ENCODE data around the gene CCDC141.
"Not testable (repeated sequence)": the region's sequence is repeated elsewhere in the genome, so short reads cannot be mapped to it uniquely, and the experiment has no call there.

Gene CCDC141

DNA sequence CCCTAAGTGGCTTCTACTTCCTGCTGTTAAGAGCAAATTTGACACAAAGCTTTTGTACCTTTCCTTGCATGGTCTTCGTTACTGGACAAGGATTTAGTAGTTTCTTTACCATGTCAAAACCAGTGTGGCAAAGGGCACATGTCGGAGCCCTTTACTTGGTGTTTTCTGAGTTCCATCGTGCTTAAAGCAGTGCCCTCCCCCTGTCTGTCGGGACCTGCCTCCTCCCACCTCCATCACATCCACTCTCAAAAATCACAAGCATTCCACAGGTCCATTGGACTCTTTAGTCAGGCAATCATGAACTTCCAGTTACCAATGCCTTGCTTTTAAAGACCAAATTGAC lies 763 bp downstream of the CCDC141 start:
- no peak for DNase-seq
- intact Hi-C loops (cut with DNase I), result no loop called here

GRCh38 chr2:179048099-179048498 lies 1.8 kb downstream of the CCDC141 start:
- intact Hi-C loops (cut with DNase I), result no loop called here

DNA sequence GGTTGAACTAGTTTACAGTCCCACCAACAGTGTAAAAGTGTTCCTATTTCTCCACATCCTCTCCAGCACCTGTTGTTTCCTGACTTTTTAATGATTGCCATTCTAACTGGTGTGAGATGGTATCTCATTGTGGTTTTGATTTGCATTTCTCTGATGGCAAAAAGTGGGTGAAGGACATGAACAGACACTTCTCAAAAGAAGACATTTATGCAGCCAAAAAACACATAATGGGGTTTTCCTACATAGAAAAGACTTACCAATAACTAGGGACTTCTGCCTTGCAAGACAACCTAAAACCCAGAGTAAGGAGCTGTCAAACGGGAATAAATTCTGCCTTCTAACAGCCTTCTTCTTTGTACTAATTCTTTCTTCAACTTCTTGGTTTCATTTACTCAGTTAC lies 4.3 kb downstream of the CCDC141 start:
- DNase-seq; intact Hi-C loops (cut with DNase I): not testable (repeated sequence)

More at GRCh38 chr2:179048099-179048498, 1.8 kb downstream of the CCDC141 start:
- DNase-seq, result no peak

DNA sequence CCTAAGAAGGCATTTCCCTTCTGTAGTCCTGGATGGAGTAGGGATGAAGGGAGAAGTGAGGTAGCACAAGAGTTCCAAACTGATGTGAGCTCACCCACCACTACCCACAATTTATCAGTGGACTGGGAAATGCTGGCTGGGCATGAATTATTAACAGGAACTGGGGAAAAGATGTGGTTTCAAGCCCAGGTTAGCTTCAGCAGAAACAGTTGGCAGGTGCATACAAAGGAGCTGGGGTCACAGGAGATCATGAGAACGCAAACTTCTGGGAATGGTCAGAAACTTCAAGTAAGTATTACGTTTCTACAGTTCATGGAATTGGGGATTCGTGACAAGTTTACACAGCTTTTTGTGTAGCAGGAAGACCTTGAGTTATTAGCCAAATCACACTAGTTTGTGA lies 5.4 kb downstream of the CCDC141 start:
- no peak for DNase-seq
- intact Hi-C loops (cut with DNase I), result no loop called here

DNA sequence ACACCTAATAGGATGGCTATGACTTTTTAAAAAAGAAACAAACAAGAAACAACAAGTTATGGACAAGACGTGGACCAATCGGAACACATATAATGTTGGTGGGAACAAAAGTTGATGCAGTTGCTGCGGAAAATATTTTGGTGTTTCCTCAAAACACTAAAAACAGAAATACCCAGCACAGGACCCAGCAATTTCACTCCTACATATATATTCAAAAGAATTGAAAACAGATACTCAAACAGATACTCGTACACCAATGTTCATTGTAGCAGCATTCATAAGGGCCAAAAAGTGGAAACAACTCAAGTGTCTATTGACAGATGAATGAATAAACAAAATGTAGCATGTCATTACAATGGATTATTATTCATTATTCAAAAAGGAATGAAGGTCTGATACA lies 12.1 kb downstream of the CCDC141 start:
- DNase-seq, result no peak
- intact Hi-C loops (cut with DNase I), result no loop called here

DNA sequence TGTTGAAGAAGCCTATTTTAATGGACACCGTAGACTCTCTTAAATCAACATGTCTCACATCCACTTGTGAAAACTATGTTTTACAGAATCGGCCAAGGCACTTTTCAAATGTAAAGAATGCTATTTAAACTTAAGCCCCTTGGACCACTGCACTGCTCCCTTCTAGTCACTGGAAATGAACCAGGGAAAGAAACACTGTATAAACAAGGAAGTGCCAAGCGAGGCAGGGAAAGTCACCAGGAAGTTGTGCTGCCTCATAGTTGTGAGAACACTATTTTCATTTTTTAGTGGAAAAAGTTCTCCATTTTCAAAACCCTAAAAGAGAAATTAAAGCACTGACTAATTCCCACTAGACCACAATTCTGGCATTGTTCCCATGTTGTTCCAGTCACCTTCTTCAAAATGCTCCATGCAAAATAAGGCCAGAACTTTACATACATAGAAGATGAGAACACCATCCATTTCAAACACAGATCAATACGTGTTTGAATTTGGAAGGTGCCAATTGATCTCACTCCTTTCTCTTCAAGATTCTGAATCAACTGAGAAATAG lies 13.5 kb downstream of the CCDC141 start:
- intact Hi-C loops (cut with DNase I), result no loop called here
- no peak for DNase-seq

DNA sequence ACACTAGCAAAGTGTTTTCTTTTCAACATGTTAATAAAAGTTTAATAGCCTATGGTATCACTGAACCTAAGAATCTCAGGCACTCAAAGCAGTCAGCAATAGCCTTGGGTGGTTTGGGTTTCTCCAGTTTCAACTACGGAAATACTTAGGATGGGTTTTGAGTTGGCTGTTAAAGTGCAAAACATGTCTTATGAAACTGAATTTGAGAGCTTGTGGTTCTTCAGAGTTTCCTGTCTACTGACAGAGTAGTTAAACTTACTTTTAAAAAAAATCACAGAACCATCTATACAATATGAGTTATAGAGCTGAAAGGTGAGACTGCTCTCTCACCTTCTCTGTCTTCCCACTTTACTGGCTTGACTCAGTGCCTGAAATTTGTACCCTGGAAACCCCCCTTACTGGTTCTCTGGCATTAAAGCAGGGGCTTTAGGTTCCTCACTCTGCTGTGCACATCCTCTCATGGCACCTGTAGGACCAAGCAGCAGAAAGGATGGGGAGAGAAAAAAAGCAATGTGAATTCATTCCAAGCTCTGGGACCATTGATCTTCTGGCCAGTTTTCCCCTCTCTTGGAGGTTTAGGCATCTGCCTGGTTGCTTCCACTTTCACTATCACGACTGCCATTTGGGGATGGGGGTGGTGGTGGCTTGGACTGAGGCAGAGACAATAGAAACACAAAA lies 18.1 kb downstream of the CCDC141 start:
- no peak for DNase-seq
- intact Hi-C loops (cut with DNase I), result no loop called here

- intact Hi-C loops (cut with DNase I), result no loop called here
- no peak for DNase-seq
Measured at GRCh38 chr2:179024445-179024844, 25.5 kb downstream of the CCDC141 start.

DNA sequence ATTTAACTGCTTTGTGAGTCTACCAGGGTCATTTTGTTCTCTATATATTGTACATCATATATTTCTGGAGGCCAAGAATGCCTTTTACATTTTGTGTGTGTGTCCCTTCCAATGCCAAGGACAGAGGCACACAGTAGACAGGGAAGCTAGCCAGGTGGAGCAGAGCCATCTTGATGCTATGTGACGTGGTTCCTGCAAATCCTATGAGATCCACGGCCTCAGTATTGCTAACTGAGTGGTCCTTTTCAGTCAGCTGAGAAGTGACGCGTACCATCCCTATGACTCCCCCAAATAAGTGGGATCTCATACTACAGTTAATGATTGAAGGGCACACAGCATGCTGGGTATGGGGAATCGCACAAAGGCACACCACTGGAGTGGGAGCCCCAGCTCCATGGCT lies 27.3 kb downstream of the CCDC141 start:
- DNase-seq, result no peak
- intact Hi-C loops (cut with DNase I), result no loop called here

GRCh38 chr2:179021258-179021657 lies 28.7 kb downstream of the CCDC141 start:
- no peak for DNase-seq
- intact Hi-C loops (cut with DNase I), result no loop called here

DNA sequence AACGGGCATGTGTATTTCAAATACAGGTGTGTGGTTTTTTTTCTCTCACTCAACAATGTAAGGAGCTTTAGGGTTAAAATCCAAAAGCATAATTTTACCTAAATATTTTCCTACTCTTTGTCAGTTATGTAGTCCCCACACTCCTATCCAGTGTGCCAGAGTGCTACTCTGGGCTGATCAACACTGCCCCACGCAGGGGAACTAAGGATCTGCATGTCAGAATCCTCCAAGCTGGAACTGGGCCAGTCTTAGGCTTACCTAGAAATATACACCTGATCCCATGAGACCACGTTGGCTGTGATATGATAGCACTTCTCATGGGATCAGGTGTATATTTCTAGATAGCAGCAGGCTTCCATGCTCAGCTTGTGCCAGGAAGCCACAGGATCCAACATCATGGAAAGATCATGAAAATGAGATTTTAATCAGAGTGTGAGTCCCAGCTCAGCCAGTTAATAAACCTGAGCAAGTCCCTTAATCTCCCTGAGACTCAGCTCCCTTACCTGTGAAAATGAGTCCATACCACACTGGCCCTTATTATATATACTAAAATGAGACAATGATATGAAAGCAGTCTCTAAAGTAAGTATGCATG lies 29.7 kb downstream of the CCDC141 start:
- intact Hi-C loops (cut with DNase I), result no loop called here
- peak in 10 of 42 donors; percentile 2 to 24 (median 6) for DNase-seq

DNA sequence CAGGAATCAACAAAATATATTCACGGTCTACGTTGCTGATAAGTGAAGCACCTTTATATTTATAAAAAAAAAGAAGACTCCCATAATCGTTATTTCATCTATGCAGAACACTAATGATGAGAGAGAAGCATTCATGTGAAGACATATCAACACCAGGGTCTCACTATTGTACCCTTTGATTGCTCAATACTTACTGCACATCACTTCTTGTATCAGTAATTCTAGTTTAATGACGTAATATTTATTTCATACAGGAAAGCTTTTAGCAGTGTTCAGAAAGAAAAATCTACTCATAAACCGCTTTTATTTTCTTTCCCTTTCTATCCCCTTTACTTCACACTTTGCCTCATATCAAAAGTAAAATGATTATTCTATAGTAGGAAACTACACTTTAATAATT lies 30.7 kb downstream of the CCDC141 start:
- intact Hi-C loops (cut with DNase I), result no loop called here
- no peak for DNase-seq

- no peak for DNase-seq
- intact Hi-C loops (cut with DNase I), result no loop called here
Measured at GRCh38 chr2:179017773-179018357, 32.1 kb downstream of the CCDC141 start.

DNA sequence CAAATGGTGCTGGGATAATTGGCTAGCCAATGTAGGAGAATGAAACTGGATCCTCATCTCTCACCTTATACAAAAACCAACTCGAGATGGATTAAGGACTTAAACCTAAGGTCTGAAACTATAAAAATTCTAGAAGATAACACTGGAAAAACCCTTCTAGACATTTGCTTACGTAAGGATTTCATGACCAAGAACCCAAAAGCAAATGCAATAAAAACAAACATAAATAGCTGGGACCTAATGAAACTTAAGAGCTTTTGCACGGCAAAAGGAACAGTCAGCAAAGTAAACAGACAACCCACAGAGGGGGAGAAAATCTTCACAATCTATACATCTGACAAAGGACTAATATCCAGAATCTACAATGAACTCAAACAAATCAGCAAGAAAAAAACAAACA lies 35.7 kb downstream of the CCDC141 start:
- DNase-seq; intact Hi-C loops (cut with DNase I): not testable (repeated sequence)

GRCh38 chr2:179005976-179006375 lies 44.0 kb downstream of the CCDC141 start:
- DNase-seq, result no peak

GRCh38 chr2:178999476-178999875 lies 50.5 kb downstream of the CCDC141 start:
- DNase-seq, result no peak
- intact Hi-C loops (cut with DNase I), result no loop called here

More at GRCh38 chr2:179005976-179006375, 44.0 kb downstream of the CCDC141 start:
- intact Hi-C loops (cut with DNase I), result no loop called here

DNA sequence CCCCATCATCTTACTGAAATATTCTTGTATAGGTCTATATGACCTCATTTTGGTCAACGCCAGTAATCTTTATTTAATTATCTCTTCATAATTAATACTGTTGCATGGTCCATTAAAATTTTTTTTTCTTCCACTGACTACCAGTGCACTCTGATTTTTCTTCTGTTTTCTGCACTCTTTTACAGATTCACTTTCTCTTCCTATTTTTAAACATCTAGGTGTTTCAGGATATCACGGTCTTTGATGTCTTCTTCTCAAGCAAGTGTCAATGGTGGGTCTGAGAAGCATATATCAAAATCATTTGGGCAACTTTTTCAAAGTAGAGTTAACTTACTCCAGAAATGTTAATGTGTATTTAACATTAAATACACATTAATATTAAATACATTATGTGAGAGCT lies 51.4 kb downstream of the CCDC141 start:
- DNase-seq, result no peak
- intact Hi-C loops (cut with DNase I), result no loop called here

GRCh38 chr2:178997477-178997876 lies 52.5 kb downstream of the CCDC141 start:
- intact Hi-C loops (cut with DNase I), result no loop called here
- DNase-seq, result no peak

DNA sequence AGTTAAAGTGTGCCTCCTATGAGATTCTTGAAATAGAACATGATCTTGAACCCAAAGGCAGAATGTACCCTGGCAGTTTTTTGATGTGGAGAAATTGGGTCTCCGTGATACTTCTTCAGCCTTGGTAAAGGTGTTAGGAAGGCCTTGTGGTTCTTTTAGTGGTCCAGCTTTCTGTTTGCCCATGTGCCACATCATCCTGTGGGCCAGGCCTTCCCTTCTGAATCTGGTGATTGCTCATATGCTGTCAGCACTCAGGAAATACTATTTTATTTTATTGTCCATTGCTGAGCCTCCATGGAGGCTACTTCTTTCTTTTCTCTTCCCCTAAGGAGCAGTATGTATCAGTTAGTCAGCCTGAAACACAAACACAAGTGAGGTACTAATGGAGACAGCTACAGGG lies 52.9 kb downstream of the CCDC141 start:
- intact Hi-C loops (cut with DNase I), result no loop called here
- no peak for DNase-seq

- no peak for DNase-seq
- intact Hi-C loops (cut with DNase I), result no loop called here
Measured at GRCh38 chr2:178994264-178994663, 55.7 kb downstream of the CCDC141 start.

GRCh38 chr2:178993788-178994187 lies 56.1 kb downstream of the CCDC141 start:
- no peak for DNase-seq
- intact Hi-C loops (cut with DNase I), result no loop called here
